Brain microvascular endothelial cell (primary cell): ENCODE data around the gene SNCG.
A peak's percentile ranks its signal among the peaks of the same experiment; 100 is the strongest.

Experiments
- DNase-seq: peaks from one replicate; pipeline ENCODE4 v3.0.0-alpha.2; 2020
- H3K27ac ChIP-seq: fragments of 250-450 bp; sonication (Bioruptor Pico); 2 replicates; pipeline ENCODE4 v1.5.1; 2020; ENCODE audit warnings: mild to moderate bottlenecking, moderate library complexity
- H3K27me3 ChIP-seq: fragments of 250-450 bp; sonication (Bioruptor Pico); replicated peaks from 2 replicates; pipeline ENCODE4 v1.5.1; 2020; ENCODE audit warnings: mild to moderate bottlenecking
- H3K36me3 ChIP-seq: fragments of 250-450 bp; sonication (Bioruptor Pico); replicated peaks from 2 replicates; pipeline ENCODE4 v1.5.1; 2020; ENCODE audit warnings: mild to moderate bottlenecking
- H3K4me3 ChIP-seq: 2 replicates; pipeline ENCODE4 v1.5.1; 2011; ENCODE audit warnings: low read depth, mild to moderate bottlenecking, control low read depth, low read length, moderate library complexity
- CTCF ChIP-seq: IDR thresholded peaks from 2 replicates; pipeline ENCODE4 v1.5.1; 2011; ENCODE audit warnings: low read depth, mild to moderate bottlenecking, moderate library complexity, low read length, control low read depth, inconsistent platforms; ENCODE audit errors: missing control alignments
- in situ Hi-C: cut with HindIII; loops from 2 replicates; pipeline ENCODE4 v1.10.0; 2017; ENCODE audit warnings: low sequenced_read_pairs, low pct_ligation_motif_present

Gene SNCG

GRCh38 chr10:86957471-86958115 is 806 bp upstream of the SNCG start, which contains the start of gene MMRN2:
MMRN2 (minus strand) TSS chr10:86957615; CDS start chr10:86957541, 74 bp downstream.
- in situ Hi-C loops = no loop called here
- H3K4me3 ChIP-seq = no peak within 1 kb of the TSS

GRCh38 chr10:86958901-86959736 is 720 bp downstream of the SNCG start:
- peak overlapping the region; percentile 32 for H3K27ac ChIP-seq
- H3K4me3 ChIP-seq = no peak overlapping the region
- DNase-seq = peak; percentile 51
- no peaks in the 10 kb centered on the region for H3K36me3 ChIP-seq
- in situ Hi-C loops = no loop called here
- no peak for TF ChIP-seq CTCF
- H3K27me3 ChIP-seq = no peaks in the 10 kb centered on the region

More at GRCh38 chr10:86957471-86958115, 806 bp upstream of the SNCG start, which contains the start of gene MMRN2:
- Histone ChIP-seq H3K36me3 (no peaks in the 10 kb centered on the region), H3K27me3 (no peaks in the 10 kb centered on the region), H3K27ac (no peak within 1 kb of the TSS)
- TF ChIP-seq CTCF = no peak
- DNase-seq = no peak

- H3K36me3 ChIP-seq = no peaks in the 10 kb centered on the region
- no peak for TF ChIP-seq CTCF
Measured at GRCh38 chr10:86959737-86960002, 1.3 kb downstream of the SNCG start.

GRCh38 chr10:86960003-86960862 is 1.8 kb downstream of the SNCG start:
- Histone ChIP-seq H3K27me3 (no peaks in the 10 kb centered on the region), H3K4me3 (no peak overlapping the region), H3K36me3 (no peaks in the 10 kb centered on the region), H3K27ac (no peak overlapping the region)
- DNase-seq = peak; percentile 39
- in situ Hi-C loops = no loop called here
- TF ChIP-seq CTCF = peak; percentile 95

More at GRCh38 chr10:86959737-86960002, 1.3 kb downstream of the SNCG start:
- DNase-seq = no peak
- Histone ChIP-seq H3K27me3 (no peaks in the 10 kb centered on the region), H3K4me3 (no peak overlapping the region), H3K27ac (no peak overlapping the region)
- in situ Hi-C loops = no loop called here

GRCh38 chr10:86960863-86961434 is 2.5 kb downstream of the SNCG start:
- Histone ChIP-seq H3K4me3 (no peak overlapping the region), H3K27me3 (no peaks in the 10 kb centered on the region), H3K27ac (no peak overlapping the region), H3K36me3 (no peaks in the 10 kb centered on the region)
- no peak for DNase-seq
- in situ Hi-C loops = no loop called here
- no peak for TF ChIP-seq CTCF
